Measurements from ENCODE around the gene MLXIP.

MLXIP gene

DNA sequence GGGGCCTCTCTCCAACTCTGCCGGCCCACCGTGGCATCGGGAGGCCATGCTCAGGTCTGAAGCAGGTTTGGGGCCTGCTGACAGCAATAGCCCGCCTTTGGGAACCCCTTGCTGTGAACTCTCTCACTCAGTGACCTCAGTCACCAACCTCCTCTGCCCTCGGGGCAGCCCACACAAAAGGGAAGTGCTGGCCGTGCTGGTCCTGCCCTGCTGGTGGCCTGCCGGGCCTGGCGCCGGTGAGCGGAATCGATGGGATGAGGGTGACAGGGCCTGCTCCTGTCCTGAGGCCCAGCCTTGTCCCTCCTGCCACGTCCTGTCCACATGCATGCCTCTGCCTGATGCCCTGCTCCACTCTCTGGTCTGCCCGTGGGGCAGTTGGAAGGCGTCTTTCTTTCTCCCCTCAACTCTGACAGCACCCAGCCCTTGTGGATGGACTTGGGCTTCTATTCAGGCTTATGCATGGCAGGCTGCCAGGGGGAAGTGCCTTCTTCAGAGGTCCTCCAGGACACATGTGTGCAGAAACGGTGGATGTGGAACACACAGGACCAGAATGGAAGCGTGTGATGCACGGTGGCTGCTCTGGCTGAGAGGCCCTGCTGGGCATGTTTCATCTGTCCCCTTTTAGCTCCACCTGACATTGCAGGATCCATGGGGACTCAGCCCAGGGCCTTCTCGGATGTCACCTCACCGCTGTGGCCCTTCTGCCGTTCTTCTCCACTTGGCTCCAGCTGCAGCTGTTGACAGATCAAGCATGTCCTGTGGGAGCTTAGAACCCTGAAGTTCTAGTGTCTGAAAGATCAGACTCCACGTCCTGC is 63.6 kb downstream of the MLXIP start:
- Histone ChIP-seq H3K27ac (ENCODE audit: low read depth, low read length) (no peak overlapping the region), H3K27me3 (ENCODE audit: insufficient read depth, low read length) (no peaks in the 10 kb centered on the region), H3K9ac (ENCODE audit: low read depth, low read length) (no peak overlapping the region), H3K9me3 (ENCODE audit: insufficient read depth, low read depth, low read length) (peaks cover 24% of the 10 kb centered on the region), H3K36me3 (ENCODE audit: insufficient read depth, low read length) (peaks cover 33% of the 10 kb centered on the region), H3K4me3 (ENCODE audit: low read length) (no peak overlapping the region), H3K4me1 (ENCODE audit: insufficient read depth, low read length) (no peaks in the 10 kb centered on the region)
- 92% methylated on average over 21 of the region's 21 CpGs for WGBS

DNA sequence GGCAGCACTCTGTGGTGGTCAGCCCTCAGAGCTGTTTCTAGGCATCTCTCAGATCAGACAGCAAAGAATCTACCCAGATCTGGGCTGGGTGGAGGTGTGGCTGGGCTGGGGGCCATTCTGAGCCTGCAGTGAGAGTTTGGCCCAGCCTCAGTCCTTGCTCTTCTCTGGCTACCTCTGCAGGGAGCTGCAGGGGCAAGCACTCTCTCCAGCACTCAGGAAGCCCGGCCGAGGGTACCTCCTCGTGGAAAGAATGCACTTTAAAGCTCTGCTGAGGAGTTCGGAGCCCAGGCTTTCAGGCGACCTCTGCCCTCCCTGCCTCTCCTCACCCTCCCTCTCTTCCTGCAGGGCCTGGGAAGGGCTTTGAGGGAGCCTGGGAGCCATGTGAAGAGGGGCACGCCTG is 64.3 kb downstream of the MLXIP start:
- peaks cover 33% of the 10 kb centered on the region for H3K36me3 ChIP-seq (ENCODE audit: insufficient read depth, low read length)
- WGBS, result 92% methylated on average over 6 of the region's 6 CpGs

DNA sequence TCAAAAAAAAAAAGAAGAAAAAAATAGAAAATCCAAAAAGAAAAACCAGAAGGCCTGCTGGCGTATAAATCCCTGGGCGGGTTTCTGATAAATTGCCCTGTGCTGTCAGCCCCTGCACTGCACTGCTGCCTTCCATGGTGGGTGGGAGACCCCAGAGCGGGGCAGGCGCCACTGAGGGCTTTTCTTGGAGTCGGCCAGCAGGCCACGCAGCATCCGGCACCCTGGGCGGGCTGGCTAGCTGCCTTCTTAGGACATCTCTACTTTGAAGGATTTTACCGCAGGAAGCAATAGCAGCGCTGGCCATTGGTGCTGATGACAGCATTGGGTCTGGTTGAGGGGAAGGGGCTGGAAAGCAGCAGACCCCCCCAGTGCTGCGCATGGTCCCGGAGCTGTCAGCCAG is 66.3 kb downstream of the MLXIP start:
- H3K9me3 ChIP-seq (ENCODE audit: insufficient read depth, low read depth, low read length), result peaks cover 24% of the 10 kb centered on the region
- no peaks in the 10 kb centered on the region for H3K27me3 ChIP-seq (ENCODE audit: insufficient read depth, low read length)
- H3K4me1 ChIP-seq (ENCODE audit: insufficient read depth, low read length), result no peaks in the 10 kb centered on the region
- H3K27ac ChIP-seq (ENCODE audit: low read depth, low read length), result no peak overlapping the region
- no peak overlapping the region for H3K4me3 ChIP-seq (ENCODE audit: low read length)
- peaks cover 27% of the 10 kb centered on the region for H3K36me3 ChIP-seq (ENCODE audit: insufficient read depth, low read length)
- 97% methylated on average over 12 of the region's 12 CpGs for WGBS
- H3K9ac ChIP-seq (ENCODE audit: low read depth, low read length), result no peak overlapping the region

More for the DNA sequence above, 64.3 kb downstream of the MLXIP start:
- peaks cover 24% of the 10 kb centered on the region for H3K9me3 ChIP-seq (ENCODE audit: insufficient read depth, low read depth, low read length)
- H3K4me1 ChIP-seq (ENCODE audit: insufficient read depth, low read length), result no peaks in the 10 kb centered on the region
- H3K27me3 ChIP-seq (ENCODE audit: insufficient read depth, low read length), result no peaks in the 10 kb centered on the region
- H3K4me3 ChIP-seq (ENCODE audit: low read length), result no peak overlapping the region
- H3K9ac ChIP-seq (ENCODE audit: low read depth, low read length), result no peak overlapping the region
- H3K27ac ChIP-seq (ENCODE audit: low read depth, low read length), result no peak overlapping the region

DNA sequence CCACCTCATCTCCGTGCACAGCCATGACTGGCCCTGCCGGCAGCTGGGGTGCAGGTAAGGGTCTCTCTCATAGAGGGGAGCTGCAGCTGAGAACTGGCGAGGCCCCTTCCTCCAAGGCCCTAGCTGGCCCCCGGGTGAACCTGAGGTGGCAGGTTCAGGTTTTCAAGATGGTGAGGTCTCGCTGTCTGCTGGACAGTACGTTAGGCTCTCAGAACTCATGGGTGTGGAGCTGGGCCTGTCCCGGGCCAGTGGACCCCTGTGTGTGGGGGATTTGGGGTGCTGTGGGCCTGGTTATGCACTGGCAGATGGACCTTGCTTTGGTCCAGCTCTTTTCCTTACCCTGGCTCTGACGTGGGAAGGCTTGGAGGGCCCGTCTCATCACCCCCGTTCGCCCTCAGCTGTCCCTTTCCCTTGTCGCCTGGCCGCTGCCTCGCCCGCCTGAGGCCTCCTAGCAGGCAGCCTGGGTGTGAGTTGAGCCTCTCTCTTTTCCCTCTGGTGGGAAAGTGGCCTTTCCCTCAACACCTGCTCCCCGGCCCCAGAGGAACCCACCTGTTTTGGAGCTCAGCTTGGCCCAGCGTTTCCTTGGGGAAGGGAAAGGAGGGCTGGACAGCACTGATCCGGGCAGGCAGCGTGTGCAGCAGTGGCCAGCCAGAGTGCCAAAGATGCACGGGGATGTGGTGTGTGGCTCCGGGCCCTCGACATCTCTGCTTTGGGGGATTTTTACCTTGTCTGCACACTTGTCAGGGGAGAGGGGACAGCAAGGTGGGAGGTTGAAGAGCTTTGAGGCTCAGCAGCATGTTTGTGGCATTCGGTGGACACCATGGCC is 67.2 kb downstream of the MLXIP start:
- no peak overlapping the region for H3K27ac ChIP-seq (ENCODE audit: low read depth, low read length)
- H3K4me3 ChIP-seq (ENCODE audit: low read length), result no peak overlapping the region
- peaks cover 24% of the 10 kb centered on the region for H3K9me3 ChIP-seq (ENCODE audit: insufficient read depth, low read depth, low read length)
- 95% methylated on average over 23 of the region's 23 CpGs for WGBS
- no peak overlapping the region for H3K9ac ChIP-seq (ENCODE audit: low read depth, low read length)
- peaks cover 27% of the 10 kb centered on the region for H3K36me3 ChIP-seq (ENCODE audit: insufficient read depth, low read length)
- H3K4me1 ChIP-seq (ENCODE audit: insufficient read depth, low read length), result no peaks in the 10 kb centered on the region
- no peaks in the 10 kb centered on the region for H3K27me3 ChIP-seq (ENCODE audit: insufficient read depth, low read length)

DNA sequence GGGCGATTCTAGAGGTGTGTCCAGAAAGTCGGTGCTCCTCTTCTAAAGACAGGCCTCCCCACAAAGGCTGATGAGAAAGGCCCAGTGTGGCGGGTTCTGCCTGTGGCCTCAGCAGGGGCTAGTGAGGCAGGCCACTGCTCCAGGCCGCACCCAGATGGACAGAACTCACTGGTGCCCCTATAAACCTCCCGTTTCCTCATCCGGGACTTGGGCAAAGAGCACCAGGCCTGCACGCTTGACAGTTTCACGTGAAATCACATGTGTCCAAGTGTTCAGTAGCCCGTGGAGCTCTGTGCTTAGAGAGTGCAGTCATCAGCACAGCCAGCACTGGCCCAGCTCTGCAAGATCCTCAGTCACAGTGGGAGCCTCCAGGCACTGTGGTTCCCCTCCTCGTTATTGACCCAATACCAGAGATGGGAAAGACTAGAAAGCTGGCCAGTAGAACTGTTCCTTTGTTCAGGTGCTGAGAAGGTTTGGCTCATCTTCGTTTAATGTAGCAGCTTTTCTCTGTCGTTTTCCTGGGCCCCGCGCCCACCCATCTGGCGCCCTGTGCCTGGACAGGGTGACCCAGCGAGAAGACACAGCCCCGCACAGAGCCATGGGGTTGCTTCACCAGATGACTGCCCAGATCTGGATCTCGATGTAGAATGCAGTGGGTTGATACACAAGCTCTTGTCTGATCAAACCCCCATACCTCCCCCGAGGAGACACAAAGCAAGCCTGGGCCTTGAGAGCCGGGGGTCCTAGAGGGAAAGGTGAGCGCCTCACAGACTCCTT is 69.1 kb downstream of the MLXIP start:
- Histone ChIP-seq H3K9ac (ENCODE audit: low read depth, low read length) (no peak overlapping the region), H3K4me1 (ENCODE audit: insufficient read depth, low read length) (no peaks in the 10 kb centered on the region), H3K27ac (ENCODE audit: low read depth, low read length) (no peak overlapping the region), H3K36me3 (ENCODE audit: insufficient read depth, low read length) (peaks cover 9% of the 10 kb centered on the region), H3K9me3 (ENCODE audit: insufficient read depth, low read depth, low read length) (peaks cover 8% of the 10 kb centered on the region), H3K4me3 (ENCODE audit: low read length) (no peak overlapping the region), H3K27me3 (ENCODE audit: insufficient read depth, low read length) (no peaks in the 10 kb centered on the region)
- WGBS, result 93% methylated on average over 21 of the region's 21 CpGs

DNA sequence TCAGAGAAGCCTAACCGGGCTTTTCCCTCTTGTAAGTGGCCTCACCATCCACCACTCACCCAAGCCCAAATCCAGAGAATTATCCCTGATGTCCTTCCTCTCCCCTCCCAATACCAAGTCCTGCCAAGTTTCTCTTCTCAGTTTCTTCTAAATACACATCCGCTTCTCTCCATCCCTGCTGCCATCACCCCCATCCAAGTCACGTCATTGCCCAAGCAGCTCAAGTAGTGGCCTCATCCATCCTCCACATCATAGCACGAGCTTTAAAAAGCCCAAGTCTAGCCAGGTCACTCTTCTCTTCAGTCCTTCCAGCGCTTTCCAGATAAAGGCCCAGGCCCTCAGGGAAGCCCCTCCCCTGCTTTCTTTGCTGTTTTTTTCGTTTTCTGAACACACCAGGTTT is 70.1 kb downstream of the MLXIP start:
- Histone ChIP-seq H3K9me3 (ENCODE audit: insufficient read depth, low read depth, low read length) (no peaks in the 10 kb centered on the region), H3K27me3 (ENCODE audit: insufficient read depth, low read length) (no peaks in the 10 kb centered on the region), H3K4me3 (ENCODE audit: low read length) (no peak overlapping the region), H3K36me3 (ENCODE audit: insufficient read depth, low read length) (no peaks in the 10 kb centered on the region; the same call in 1 of the 2 replicates), H3K4me1 (ENCODE audit: insufficient read depth, low read length) (no peaks in the 10 kb centered on the region), H3K9ac (ENCODE audit: low read depth, low read length) (no peak overlapping the region), H3K27ac (ENCODE audit: low read depth, low read length) (no peak overlapping the region)
- 88% methylated on average over 6 of the region's 6 CpGs for WGBS

DNA sequence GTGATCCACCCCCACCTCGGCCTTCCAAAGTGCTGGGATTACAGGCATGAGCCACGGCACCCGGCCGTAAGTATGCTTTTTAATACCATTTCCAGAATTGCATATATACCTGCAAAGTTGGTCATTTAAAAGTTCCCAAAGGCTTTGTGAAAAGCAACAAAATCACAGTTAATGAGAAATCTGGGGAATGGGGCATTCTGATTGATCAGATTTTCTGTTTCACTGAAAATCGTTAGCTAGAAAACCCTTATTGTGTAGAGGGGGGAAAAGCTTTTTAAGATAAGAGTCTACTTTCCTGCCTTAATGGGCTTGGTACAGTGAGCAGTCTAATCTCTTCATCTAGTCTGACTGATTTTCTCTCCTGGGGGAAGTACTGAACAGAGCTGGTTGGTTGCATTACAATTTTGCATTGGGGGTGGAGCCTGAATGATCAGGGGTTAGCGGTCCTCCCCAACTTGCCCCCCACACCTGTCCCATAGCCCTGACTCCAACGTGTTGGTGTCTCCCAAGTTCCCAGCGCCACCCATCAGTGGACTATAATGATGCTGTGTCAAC is 71.6 kb downstream of the MLXIP start:
- H3K27me3 ChIP-seq (ENCODE audit: insufficient read depth, low read length), result no peaks in the 10 kb centered on the region
- H3K9ac ChIP-seq (ENCODE audit: low read depth, low read length), result no peak overlapping the region
- H3K27ac ChIP-seq (ENCODE audit: low read depth, low read length), result no peak overlapping the region
- H3K9me3 ChIP-seq (ENCODE audit: insufficient read depth, low read depth, low read length), result no peaks in the 10 kb centered on the region
- no peak overlapping the region for H3K4me3 ChIP-seq (ENCODE audit: low read length)
- no peaks in the 10 kb centered on the region for H3K36me3 ChIP-seq (ENCODE audit: insufficient read depth, low read length)
- H3K4me1 ChIP-seq (ENCODE audit: insufficient read depth, low read length), result no peaks in the 10 kb centered on the region
- 93% methylated on average over 8 of the region's 8 CpGs for WGBS

DNA sequence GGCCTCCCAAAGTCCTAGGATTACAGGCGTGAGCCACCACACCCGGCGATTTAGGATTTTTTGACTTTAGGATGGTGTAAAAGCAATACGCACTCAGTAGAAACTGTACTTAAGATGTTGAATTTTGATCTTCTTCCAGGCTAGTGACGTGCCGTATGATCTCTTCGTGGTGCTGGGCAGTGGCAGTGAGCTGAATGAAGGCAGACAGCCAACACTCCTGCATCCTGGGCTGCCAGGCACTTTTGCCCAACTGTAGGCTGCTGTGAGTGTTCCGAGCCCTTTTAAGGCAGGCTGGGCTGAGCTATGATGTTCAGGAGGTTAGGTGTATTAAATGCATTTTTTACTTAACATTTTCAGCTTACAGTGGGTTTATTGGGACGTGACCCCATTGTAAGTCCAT is 74.2 kb downstream of the MLXIP start:
- no peak overlapping the region for H3K27ac ChIP-seq (ENCODE audit: low read depth, low read length)
- no peaks in the 10 kb centered on the region for H3K27me3 ChIP-seq (ENCODE audit: insufficient read depth, low read length)
- no peak overlapping the region for H3K4me3 ChIP-seq (ENCODE audit: low read length)
- H3K4me1 ChIP-seq (ENCODE audit: insufficient read depth, low read length), result no peaks in the 10 kb centered on the region
- 92% methylated on average over 9 of the region's 9 CpGs for WGBS
- H3K36me3 ChIP-seq (ENCODE audit: insufficient read depth, low read length), result no peaks in the 10 kb centered on the region
- H3K9me3 ChIP-seq (ENCODE audit: insufficient read depth, low read depth, low read length), result no peaks in the 10 kb centered on the region
- H3K9ac ChIP-seq (ENCODE audit: low read depth, low read length), result no peak overlapping the region

DNA sequence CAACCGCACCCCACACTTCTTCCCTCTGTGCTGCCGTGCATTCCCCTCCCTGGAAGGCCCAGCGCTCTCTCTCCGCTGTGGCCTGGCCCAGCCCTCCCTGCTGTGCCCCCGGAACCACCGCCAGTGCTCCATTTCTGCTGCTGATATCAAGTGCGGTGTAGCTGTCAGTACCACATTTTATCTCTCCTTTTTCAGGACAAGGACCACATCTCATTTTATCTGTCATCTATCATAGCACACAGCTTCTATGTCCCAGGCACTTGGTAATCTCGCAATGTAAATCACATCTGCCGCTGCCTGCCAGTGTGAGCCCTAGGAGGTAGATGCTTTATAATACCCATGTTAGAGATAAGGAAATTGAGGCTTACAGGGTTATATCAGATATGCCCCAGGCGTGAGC is 77.1 kb downstream of the MLXIP start:
- H3K4me1 ChIP-seq (ENCODE audit: insufficient read depth, low read length), result no peaks in the 10 kb centered on the region
- H3K36me3 ChIP-seq (ENCODE audit: insufficient read depth, low read length), result no peaks in the 10 kb centered on the region
- no peaks in the 10 kb centered on the region for H3K9me3 ChIP-seq (ENCODE audit: insufficient read depth, low read depth, low read length)
- H3K27me3 ChIP-seq (ENCODE audit: insufficient read depth, low read length), result no peaks in the 10 kb centered on the region
- H3K4me3 ChIP-seq (ENCODE audit: low read length), result no peak overlapping the region
- WGBS, result 66% methylated on average over 10 of the region's 10 CpGs
- no peak overlapping the region for H3K27ac ChIP-seq (ENCODE audit: low read depth, low read length)
- no peak overlapping the region for H3K9ac ChIP-seq (ENCODE audit: low read depth, low read length)

DNA sequence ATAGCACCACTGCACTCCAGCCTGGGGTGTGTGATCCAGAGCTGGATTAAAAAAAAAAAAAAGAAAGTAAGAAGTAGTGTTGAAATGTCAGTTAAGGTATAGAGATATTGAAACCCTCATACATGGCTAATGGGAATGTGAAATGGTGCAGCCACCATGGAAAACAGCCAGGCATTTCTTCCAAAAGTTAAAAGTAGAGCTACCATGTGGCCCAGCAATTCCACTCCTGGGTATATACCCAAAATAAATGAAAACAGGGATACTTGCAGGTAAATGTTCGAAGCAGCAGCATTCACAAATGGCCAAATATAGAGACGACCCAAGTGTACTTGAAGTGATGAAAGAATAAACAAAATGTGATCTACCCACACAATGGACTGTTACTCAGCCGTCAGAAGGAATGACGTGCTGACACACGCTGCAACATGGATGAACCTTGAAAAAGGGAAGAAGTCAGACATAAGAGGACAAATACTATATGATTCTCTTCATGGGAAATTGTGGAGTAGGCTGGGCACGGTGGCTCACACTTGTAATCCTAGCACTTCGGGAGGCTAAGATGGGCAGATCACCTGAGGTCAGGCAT is 80.2 kb downstream of the MLXIP start:
- H3K9ac ChIP-seq (ENCODE audit: low read depth, low read length), result no peak overlapping the region
- H3K9me3 ChIP-seq (ENCODE audit: insufficient read depth, low read depth, low read length), result no peaks in the 10 kb centered on the region
- H3K27ac ChIP-seq (ENCODE audit: low read depth, low read length), result no peak overlapping the region
- H3K36me3 ChIP-seq (ENCODE audit: insufficient read depth, low read length), result no peaks in the 10 kb centered on the region
- no peak overlapping the region for H3K4me3 ChIP-seq (ENCODE audit: low read length)
- H3K27me3 ChIP-seq (ENCODE audit: insufficient read depth, low read length), result no peaks in the 10 kb centered on the region
- H3K4me1 ChIP-seq (ENCODE audit: insufficient read depth, low read length), result no peaks in the 10 kb centered on the region
- 97% methylated on average over 7 of the region's 7 CpGs for whole genome bisulfite sequencing

Data from HUES64 (cell line).